Measurements from ENCODE around the gene CRABP1.

CRABP1 gene

DNA sequence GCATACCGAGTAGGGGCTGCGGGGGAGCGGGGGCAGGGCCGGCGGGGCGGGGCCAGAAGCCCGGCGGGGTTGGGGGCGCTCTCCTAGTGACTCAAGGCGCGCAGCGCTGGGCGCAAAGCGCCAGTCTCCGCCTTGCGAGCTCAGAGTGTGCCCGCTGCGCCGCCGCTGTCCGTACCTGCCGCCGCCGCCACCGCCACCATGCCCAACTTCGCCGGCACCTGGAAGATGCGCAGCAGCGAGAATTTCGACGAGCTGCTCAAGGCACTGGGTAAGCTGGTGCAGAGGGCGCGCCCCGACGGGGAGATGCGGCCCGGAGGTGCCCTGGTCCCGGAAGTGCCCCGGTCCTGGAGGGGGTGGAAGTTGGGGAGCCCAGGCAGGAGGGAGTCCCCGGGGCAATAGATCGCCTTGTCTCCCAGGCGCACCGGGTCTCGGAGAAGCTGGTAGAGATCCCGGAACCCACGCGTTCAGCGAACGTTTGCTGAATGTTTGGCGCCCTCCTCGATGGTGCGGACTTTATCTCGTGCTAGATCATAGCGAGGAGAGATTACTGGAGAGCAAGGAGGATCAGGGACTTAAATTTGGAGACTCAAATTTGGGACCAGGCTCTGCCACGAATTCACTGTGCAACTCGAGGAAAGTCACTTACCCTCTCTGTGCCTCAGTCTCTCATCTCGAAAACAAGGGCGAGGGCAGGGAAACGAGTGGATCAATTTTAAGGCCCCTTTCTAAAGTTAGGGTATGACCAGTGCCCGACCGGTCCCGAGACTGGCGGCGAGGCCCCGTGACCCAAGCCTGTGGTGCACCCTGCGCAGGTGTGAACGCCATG is at the start of gene CRABP1:
TSS of gene CRABP1 (plus strand) at position 123 of the 826 bp plus-strand sequence. CDS start at position 199, 76 bp downstream.
- Histone ChIP-seq H3K4me1 (ENCODE audit: control insufficient read depth, insufficient read depth, low read length) (peaks cover 17% of the 10 kb centered on the region), H3K36me3 (ENCODE audit: control insufficient read depth, insufficient read depth, low read length) (no peaks in the 10 kb centered on the region), H3K27me3 (ENCODE audit: control insufficient read depth, insufficient read depth, low read length) (peaks cover 66% of the 10 kb centered on the region), H3K9ac (ENCODE audit: low read length) (no peak within 1 kb of the TSS), H3K4me3 (ENCODE audit: low read length) (no peak within 1 kb of the TSS), H3K9me3 (ENCODE audit: control insufficient read depth, low read length) (no peaks in the 10 kb centered on the region)

DNA sequence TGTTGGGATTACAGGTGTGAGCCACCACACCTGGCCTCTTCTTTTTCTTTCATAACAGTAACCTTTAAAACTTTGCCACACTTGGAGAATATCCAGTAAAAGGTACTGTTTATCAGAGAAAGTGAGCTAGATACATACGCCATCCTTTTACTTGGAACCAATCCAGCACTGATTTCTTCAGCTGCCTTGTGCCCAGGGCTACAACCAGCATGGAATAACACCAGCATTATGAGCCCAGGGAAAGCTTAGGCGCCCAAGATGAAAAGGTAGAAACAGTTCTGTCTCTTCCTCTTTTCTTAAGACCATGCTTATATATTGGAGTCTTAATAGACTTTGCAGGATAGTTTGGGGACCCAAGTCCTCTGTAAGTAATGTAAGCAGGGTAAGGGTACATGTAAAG is 49.1 kb upstream of the CRABP1 start:
- peaks cover 7% of the 10 kb centered on the region for H3K36me3 ChIP-seq (ENCODE audit: control insufficient read depth, insufficient read depth, low read length)
- peaks cover 19% of the 10 kb centered on the region for H3K4me1 ChIP-seq (ENCODE audit: control insufficient read depth, insufficient read depth, low read length)
- no peaks in the 10 kb centered on the region for H3K27me3 ChIP-seq (ENCODE audit: control insufficient read depth, insufficient read depth, low read length)
- H3K9me3 ChIP-seq (ENCODE audit: control insufficient read depth, low read length): no peaks in the 10 kb centered on the region
- H3K4me3 ChIP-seq (ENCODE audit: low read length): no peak overlapping the region
- no peak overlapping the region for H3K9ac ChIP-seq (ENCODE audit: low read length)

DNA sequence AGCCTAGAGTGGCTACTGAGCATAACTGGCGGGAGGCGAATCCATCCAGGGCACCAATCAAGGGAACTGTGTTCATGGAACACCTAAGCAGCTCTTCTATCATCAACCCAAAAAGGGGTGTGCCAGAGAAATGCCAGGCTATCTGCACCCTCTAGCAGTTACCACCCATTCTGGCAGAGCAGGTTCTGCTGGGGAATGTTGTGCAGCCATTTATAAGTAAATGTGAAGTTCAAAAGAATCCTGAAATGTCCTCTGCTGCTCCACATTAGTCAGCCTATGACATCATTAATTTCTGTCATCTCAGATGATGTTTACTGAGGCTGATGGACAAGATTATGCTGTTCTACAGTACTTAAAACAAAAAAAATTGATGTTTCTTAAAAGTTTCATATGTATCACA is 48.5 kb upstream of the CRABP1 start:
- H3K36me3 ChIP-seq (ENCODE audit: control insufficient read depth, insufficient read depth, low read length): peaks cover 7% of the 10 kb centered on the region
- no peak overlapping the region for H3K4me3 ChIP-seq (ENCODE audit: low read length)
- peaks cover 19% of the 10 kb centered on the region for H3K4me1 ChIP-seq (ENCODE audit: control insufficient read depth, insufficient read depth, low read length)
- no peak overlapping the region for H3K9ac ChIP-seq (ENCODE audit: low read length)
- no peaks in the 10 kb centered on the region for H3K9me3 ChIP-seq (ENCODE audit: control insufficient read depth, low read length)
- H3K27me3 ChIP-seq (ENCODE audit: control insufficient read depth, insufficient read depth, low read length): no peaks in the 10 kb centered on the region

DNA sequence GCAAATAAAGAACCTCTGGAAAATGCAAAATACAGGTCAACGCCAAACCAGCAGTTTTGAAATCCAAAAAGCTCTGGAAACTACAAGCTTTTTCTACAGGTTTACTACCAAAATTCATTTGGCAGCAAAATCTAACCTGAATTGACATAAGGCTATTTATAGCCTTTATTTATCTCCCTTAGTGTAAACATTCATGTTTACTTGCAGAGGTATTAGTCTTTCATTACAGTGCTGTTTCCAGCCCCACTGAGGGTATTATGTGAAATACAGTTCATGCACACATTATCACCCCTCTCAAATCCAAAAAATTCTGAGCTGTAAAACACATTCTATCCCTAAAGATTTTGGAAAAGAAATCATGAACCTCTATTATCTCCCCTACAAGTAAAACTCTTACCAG is 47.9 kb upstream of the CRABP1 start:
- no peaks in the 10 kb centered on the region for H3K9me3 ChIP-seq (ENCODE audit: control insufficient read depth, low read length)
- no peak overlapping the region for H3K9ac ChIP-seq (ENCODE audit: low read length)
- no peaks in the 10 kb centered on the region for H3K27me3 ChIP-seq (ENCODE audit: control insufficient read depth, insufficient read depth, low read length)
- peaks cover 5% of the 10 kb centered on the region for H3K36me3 ChIP-seq (ENCODE audit: control insufficient read depth, insufficient read depth, low read length)
- H3K4me1 ChIP-seq (ENCODE audit: control insufficient read depth, insufficient read depth, low read length): peaks cover 19% of the 10 kb centered on the region
- no peak overlapping the region for H3K4me3 ChIP-seq (ENCODE audit: low read length)

DNA sequence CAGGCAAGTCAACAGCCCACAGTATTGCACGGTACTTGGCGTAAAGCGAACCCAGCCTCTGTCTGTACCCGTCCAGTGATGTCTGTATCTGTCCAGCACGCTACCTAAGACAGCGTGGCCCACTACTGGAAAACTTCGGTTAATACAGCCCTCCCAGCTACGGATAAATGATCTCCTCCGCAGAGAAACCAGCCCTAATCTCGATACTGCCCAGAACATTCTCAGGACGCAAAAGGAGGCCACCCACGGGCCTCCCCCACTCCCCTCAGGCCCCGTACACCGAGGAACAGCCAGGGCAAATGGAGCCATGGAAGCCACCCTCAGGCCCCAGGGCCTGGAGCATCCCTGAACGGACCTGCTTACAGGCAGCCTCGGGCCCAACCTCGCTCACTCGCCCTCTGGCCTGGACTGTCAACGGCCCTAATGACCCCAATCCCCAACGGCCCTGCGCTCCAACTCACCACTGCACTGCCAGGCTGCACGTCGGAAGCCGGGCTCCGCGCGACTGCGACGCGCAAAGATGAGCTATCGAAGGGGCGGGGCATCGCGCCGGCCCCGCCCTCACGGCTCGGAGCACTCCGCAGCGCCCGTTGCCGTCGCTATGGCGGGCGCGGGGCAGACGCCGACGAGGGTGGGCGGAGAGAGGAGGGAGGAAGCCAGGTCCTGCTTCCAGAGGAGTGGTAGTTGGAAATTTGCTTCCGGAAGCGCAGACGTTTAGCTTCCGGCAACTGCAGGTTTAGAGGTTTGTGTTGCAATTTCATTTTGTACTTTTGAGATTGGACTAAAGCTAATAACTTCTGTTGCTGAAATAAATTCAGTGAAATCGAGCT is 40.8 kb upstream of the CRABP1 start, which contains the start of gene SKIC8:
TSS of gene SKIC8 (minus strand) at position 509 of the 830 bp plus-strand sequence. CDS start 3,923 bp downstream, outside the sequence.
- Histone ChIP-seq H3K4me1 (ENCODE audit: control insufficient read depth, insufficient read depth, low read length) (peaks cover 6% of the 10 kb centered on the region), H3K36me3 (ENCODE audit: control insufficient read depth, insufficient read depth, low read length) (no peaks in the 10 kb centered on the region), H3K9me3 (ENCODE audit: control insufficient read depth, low read length) (no peaks in the 10 kb centered on the region), H3K4me3 (ENCODE audit: low read length) (peak within 1 kb of the TSS; percentile 90), H3K27me3 (ENCODE audit: control insufficient read depth, insufficient read depth, low read length) (no peaks in the 10 kb centered on the region), H3K9ac (ENCODE audit: low read length) (peak within 1 kb of the TSS; percentile 90)

DNA sequence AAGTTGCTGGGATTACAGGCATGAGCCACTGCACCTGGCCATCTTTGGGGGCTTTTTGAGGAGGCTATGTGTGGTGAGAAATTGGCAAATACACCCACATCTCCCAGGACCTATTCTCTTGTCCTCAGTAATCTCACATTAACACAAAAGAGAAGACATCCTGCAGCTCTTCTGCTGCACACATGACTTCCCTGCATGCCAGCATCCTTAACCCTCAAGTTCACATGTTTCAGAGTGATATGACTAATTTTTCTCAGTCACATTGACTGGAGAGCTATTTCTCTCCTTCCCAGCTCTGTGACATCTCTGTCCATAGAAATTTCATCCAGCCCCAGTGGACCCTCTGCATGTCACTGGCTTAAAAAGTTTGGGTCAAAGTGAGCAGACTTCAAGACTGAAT is 38.8 kb upstream of the CRABP1 start:
- Histone ChIP-seq H3K36me3 (ENCODE audit: control insufficient read depth, insufficient read depth, low read length) (no peaks in the 10 kb centered on the region), H3K27me3 (ENCODE audit: control insufficient read depth, insufficient read depth, low read length) (no peaks in the 10 kb centered on the region), H3K4me1 (ENCODE audit: control insufficient read depth, insufficient read depth, low read length) (peaks cover 6% of the 10 kb centered on the region), H3K9ac (ENCODE audit: low read length) (no peak overlapping the region), H3K9me3 (ENCODE audit: control insufficient read depth, low read length) (no peaks in the 10 kb centered on the region), H3K4me3 (ENCODE audit: low read length) (no peak overlapping the region)

DNA sequence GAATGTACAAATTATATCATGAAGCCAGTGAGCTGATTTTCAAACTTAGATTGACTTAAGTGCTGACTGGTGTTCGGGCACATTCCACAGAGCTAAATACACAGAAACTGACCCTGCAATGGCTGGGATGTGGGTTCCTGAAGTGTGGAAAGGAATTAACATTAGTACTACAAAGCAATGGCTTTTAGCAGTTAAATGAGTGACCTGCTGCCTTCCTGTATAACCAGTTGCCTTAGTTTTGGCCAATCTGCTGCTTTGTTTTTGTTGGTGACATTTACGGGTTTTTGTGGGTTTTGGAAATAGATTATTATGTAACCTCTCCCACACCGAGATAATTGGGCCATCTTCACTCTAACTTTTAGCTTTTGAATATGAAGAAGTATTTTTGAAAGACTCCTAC is 38.3 kb upstream of the CRABP1 start:
- no peaks in the 10 kb centered on the region for H3K36me3 ChIP-seq (ENCODE audit: control insufficient read depth, insufficient read depth, low read length)
- H3K9ac ChIP-seq (ENCODE audit: low read length): no peak overlapping the region
- H3K4me1 ChIP-seq (ENCODE audit: control insufficient read depth, insufficient read depth, low read length): peaks cover 6% of the 10 kb centered on the region
- H3K4me3 ChIP-seq (ENCODE audit: low read length): no peak overlapping the region
- H3K27me3 ChIP-seq (ENCODE audit: control insufficient read depth, insufficient read depth, low read length): no peaks in the 10 kb centered on the region
- H3K9me3 ChIP-seq (ENCODE audit: control insufficient read depth, low read length): no peaks in the 10 kb centered on the region

DNA sequence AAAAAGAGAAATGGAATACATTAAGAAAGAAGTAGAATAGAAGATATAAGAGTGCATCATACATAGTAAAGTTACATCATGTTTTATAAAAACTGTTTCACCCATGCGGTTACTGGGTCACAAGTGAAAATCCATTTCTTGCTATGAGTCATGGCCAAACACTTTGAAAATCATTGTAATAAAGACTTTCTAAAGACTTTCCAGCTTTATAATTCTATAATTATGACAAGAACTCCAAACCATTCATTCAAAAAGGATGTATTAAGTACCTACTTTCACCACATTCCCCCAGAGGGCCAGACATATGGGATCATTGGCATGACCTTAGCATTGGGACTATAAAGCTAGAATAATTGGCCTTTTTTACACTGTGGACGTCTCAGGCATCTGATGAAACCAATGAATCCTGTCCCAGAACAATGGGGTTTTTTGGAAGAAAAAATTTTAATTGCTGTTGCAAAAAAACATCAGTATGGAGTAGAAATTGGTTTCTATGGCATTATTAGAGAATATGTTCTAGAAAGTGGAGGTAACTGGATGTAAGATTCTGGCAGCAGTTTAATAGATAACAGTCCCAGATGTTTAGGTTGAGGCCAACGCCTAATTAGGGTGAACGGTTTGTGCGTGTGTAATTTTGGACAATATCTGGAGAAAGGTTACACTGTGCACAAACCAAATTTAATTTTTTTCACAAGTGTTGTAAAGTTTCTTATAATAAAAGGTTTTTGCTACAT is 37.4 kb upstream of the CRABP1 start:
- Histone ChIP-seq H3K4me1 (ENCODE audit: control insufficient read depth, insufficient read depth, low read length) (peaks cover 6% of the 10 kb centered on the region), H3K9me3 (ENCODE audit: control insufficient read depth, low read length) (no peaks in the 10 kb centered on the region), H3K4me3 (ENCODE audit: low read length) (no peak overlapping the region), H3K36me3 (ENCODE audit: control insufficient read depth, insufficient read depth, low read length) (no peaks in the 10 kb centered on the region), H3K9ac (ENCODE audit: low read length) (no peak overlapping the region), H3K27me3 (ENCODE audit: control insufficient read depth, insufficient read depth, low read length) (no peaks in the 10 kb centered on the region)

DNA sequence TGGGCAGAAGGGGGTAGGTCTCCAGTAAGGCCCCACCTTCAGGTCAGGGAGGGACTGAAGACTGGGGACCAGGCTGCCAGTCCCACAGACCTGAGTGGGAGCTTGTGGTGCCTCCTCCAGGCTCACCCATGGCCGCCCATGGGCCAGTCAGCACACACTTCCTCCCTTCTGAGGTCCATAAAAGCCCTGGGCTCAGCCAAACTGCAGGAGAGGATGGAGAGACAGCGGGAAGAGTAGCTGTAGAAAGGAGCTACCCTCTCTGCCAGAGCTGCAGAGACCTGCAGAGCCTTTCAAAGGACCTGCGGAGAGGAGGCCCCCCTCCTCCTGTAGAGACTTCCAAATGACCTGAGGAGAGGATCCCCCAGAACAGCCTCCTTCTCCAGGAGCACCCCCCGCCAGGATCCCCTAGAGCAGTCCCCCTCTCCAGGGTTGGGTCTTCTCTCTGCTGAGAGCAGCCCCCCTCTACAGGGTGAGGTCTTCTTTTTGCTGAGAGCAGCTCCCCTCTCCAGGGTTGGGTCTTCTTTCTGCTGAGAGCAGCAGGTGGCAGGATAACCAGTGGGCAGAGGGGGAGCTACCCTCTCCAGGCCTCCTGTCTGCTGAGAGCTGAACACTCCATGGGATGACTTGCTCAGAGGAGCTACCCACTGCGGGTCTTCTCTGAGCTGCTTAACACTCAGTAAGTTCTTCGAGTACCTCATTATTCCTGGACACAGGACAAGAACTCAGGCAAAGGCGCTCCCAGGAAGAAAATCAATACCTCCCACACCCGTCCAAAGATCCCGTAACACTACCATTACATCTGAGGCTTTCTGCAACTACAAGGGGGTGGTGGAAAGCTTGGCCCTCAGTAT is 35.7 kb upstream of the CRABP1 start:
- no peaks in the 10 kb centered on the region for H3K9me3 ChIP-seq (ENCODE audit: control insufficient read depth, low read length)
- no peak overlapping the region for H3K4me3 ChIP-seq (ENCODE audit: low read length)
- H3K4me1 ChIP-seq (ENCODE audit: control insufficient read depth, insufficient read depth, low read length): no peaks in the 10 kb centered on the region
- H3K9ac ChIP-seq (ENCODE audit: low read length): no peak overlapping the region
- peaks cover 3% of the 10 kb centered on the region for H3K27me3 ChIP-seq (ENCODE audit: control insufficient read depth, insufficient read depth, low read length)
- H3K36me3 ChIP-seq (ENCODE audit: control insufficient read depth, insufficient read depth, low read length): no peaks in the 10 kb centered on the region

DNA sequence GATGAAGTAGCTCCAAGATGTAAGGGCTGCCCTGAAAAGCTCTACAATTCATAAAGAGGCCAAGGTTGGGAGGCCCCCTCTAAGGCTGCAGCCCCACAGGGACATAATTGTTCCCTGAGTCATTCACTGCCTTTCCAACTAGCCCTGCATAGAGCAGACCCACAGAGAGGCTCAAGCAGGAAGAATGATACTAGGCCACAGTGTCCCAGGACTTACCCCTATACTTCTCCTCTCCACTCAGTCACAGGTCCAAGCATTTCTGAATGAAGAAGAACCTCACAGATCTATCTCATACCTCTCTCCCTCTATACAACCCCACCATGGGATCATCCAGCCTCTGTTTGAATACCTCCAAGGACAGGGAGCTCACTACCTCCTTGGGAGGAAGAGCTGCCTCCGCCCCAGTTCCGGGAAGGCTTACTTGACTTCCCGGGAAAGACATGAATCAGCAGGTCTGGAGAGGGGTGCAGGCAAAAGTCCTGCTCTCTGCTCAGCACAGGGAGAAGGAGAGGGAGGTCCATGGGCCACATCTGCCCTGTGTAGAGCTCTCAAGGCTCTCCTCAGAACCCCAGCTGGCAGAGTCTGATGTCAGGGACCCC is 33.9 kb upstream of the CRABP1 start:
- Histone ChIP-seq H3K9me3 (ENCODE audit: control insufficient read depth, low read length) (no peaks in the 10 kb centered on the region), H3K9ac (ENCODE audit: low read length) (no peak overlapping the region), H3K4me3 (ENCODE audit: low read length) (no peak overlapping the region), H3K4me1 (ENCODE audit: control insufficient read depth, insufficient read depth, low read length) (no peaks in the 10 kb centered on the region), H3K36me3 (ENCODE audit: control insufficient read depth, insufficient read depth, low read length) (no peaks in the 10 kb centered on the region), H3K27me3 (ENCODE audit: control insufficient read depth, insufficient read depth, low read length) (peaks cover 5% of the 10 kb centered on the region)

DNA sequence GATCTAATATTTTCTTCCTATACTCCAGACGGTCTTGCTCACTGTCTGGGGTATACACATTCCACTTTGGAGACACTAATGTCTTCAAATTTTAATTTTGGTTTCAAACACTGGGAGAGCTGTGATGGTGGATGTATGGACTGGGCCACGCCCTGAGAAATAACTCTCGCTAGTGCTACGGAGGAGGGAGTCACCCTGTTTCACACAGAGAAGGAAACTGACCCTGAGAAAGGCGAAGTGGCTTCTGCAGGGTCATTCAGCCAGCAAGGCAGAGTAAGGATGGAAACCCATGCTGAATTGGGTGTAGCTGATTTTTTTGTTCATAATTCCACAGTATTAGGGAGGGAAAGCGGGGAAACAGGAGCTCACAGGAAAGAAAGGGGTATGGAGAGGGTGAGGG is 32.2 kb upstream of the CRABP1 start:
- H3K27me3 ChIP-seq (ENCODE audit: control insufficient read depth, insufficient read depth, low read length): peaks cover 5% of the 10 kb centered on the region
- H3K9ac ChIP-seq (ENCODE audit: low read length): no peak overlapping the region
- no peaks in the 10 kb centered on the region for H3K36me3 ChIP-seq (ENCODE audit: control insufficient read depth, insufficient read depth, low read length)
- H3K4me3 ChIP-seq (ENCODE audit: low read length): no peak overlapping the region
- no peaks in the 10 kb centered on the region for H3K4me1 ChIP-seq (ENCODE audit: control insufficient read depth, insufficient read depth, low read length)
- H3K9me3 ChIP-seq (ENCODE audit: control insufficient read depth, low read length): no peaks in the 10 kb centered on the region
